ENCODE measurements around the gene MAZ. TPM values are rescaled to one million over a fixed set of nuclear protein-coding genes. Genes with fewer than 3 reads are reported as not detected.

MAZ gene
- total and polyA plus RNA-seq, 2 of the 13 experiments (the other 11 are each of a cell fraction or from before 2014, with no cell fraction given): 203 to 277 TPM

DNA sequence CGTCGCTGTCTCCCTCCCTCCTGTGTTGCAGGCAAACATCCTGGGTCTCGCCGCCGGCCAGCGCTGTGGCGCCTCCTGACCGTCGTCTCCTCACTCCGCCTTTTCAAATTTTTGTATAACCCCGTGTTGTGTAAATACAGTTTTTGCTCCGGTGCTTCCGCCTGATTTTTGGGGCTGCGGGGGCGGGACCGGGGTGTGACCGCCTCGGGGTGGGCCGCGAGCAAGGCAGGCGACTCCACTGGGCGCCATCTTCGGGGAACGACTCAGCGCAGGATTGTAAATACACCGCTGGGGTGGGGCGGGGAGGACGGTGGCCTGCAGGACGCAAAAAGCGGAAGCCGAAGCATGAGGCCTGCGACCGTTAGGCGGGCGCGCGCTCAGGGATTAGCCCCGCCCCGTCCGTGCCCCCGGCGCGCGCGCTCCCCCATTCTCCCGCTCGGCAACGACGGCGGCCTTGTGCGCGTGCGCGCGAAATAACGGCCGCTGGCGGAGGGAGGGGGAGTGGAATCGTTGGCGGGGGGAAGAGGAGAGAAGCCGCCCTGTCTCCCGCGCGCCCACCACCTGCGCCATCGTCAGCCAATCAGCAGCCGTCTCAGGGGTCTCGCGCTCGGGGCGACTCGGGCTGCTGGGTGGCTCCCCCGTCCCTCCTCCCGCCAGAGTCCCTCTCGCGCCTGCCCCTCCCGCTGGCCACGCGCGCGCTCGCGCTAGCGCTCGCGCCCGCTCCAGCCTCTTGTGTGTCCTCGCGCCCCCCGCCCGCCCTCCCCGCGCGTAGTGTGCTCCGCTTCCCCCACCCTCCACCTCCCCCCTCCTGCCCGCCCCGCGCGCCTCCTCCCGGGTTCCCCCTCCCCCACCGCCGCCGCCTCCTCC is 864 bp upstream of the MAZ start (continued):
- TF ChIP-seq, protein P1, sequence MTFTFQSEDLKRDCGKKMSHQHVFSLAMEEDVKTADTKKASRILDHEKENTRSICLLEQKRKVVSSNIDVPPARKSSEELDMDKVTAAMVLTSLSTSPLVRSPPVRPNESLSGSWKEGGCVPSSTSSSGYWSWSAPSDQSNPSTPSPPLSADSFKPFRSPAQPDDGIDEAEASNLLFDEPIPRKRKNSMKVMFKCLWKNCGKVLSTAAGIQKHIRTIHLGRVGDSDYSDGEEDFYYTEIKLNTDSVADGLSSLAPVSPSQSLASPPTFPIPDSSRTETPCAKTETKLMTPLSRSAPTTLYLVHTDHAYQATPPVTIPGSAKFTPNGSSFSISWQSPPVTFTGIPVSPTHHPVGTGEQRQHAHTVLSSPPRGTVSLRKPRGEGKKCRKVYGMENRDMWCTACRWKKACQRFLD (CRISPR knock-in tag; IDR thresholded peaks at IDR 0.05; ENCODE audit: borderline replicate concordance): 0 out of 2 replicates have a peak, but pooled peaks have one; percentile 63
- peak; percentile 97; the same call in 1 of the 2 replicates for TF ChIP-seq ZFP82 (CRISPR knock-in tag; IDR thresholded peaks at IDR 0.05; ENCODE audit: borderline replicate concordance)
- TF ChIP-seq RFXAP (CRISPR knock-in tag; IDR thresholded peaks at IDR 0.05; ENCODE audit: borderline replicate concordance): peak; percentile 88; the same call in 1 of the 2 replicates
- peak; percentile 54; the same call in 1 of the 2 replicates for TF ChIP-seq HMG20A (CRISPR knock-in tag; IDR thresholded peaks at IDR 0.05; ENCODE audit: borderline replicate concordance)
- TF ChIP-seq ZNF230 (CRISPR knock-in tag; IDR thresholded peaks at IDR 0.05): peak; percentile 83; the same call in 1 of the 2 replicates
- TF ChIP-seq KAT8 (CRISPR knock-in tag; IDR thresholded peaks at IDR 0.05): peak; percentile 97
- TF ChIP-seq ZNF557 (CRISPR knock-in tag; IDR thresholded peaks at IDR 0.05): no peak
- TF ChIP-seq, protein P2, sequence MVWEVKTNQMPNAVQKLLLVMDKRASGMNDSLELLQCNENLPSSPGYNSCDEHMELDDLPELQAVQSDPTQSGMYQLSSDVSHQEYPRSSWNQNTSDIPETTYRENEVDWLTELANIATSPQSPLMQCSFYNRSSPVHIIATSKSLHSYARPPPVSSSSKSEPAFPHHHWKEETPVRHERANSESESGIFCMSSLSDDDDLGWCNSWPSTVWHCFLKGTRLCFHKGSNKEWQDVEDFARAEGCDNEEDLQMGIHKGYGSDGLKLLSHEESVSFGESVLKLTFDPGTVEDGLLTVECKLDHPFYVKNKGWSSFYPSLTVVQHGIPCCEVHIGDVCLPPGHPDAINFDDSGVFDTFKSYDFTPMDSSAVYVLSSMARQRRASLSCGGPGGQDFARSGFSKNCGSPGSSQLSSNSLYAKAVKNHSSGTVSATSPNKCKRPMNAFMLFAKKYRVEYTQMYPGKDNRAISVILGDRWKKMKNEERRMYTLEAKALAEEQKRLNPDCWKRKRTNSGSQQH (CRISPR knock-in tag; IDR thresholded peaks at IDR 0.05; ENCODE audit: low read depth): peak; percentile 90; the same call in 1 of the 2 replicates
- TF ChIP-seq NR2C2 (CRISPR knock-in tag; IDR thresholded peaks at IDR 0.05; ENCODE audit: borderline replicate concordance): peak; percentile 74
- TF ChIP-seq ZNF703 (CRISPR knock-in tag; IDR thresholded peaks at IDR 0.05; ENCODE audit: borderline replicate concordance): peak; percentile 76; the same call in 1 of the 2 replicates
- TF ChIP-seq ZIK1 (CRISPR knock-in tag; IDR thresholded peaks at IDR 0.05; ENCODE audit: borderline replicate concordance, low read depth): peak; percentile 95; the same call in 1 of the 2 replicates
- peak; percentile 59; the same call in 1 of the 2 replicates for TF ChIP-seq ZBTB3 (CRISPR knock-in tag; IDR thresholded peaks at IDR 0.05; ENCODE audit: borderline replicate concordance, low read depth)
- TF ChIP-seq, protein P3, sequence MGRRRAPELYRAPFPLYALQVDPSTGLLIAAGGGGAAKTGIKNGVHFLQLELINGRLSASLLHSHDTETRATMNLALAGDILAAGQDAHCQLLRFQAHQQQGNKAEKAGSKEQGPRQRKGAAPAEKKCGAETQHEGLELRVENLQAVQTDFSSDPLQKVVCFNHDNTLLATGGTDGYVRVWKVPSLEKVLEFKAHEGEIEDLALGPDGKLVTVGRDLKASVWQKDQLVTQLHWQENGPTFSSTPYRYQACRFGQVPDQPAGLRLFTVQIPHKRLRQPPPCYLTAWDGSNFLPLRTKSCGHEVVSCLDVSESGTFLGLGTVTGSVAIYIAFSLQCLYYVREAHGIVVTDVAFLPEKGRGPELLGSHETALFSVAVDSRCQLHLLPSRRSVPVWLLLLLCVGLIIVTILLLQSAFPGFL (CRISPR knock-in tag; IDR thresholded peaks at IDR 0.05): no peak
- TF ChIP-seq, protein P4, sequence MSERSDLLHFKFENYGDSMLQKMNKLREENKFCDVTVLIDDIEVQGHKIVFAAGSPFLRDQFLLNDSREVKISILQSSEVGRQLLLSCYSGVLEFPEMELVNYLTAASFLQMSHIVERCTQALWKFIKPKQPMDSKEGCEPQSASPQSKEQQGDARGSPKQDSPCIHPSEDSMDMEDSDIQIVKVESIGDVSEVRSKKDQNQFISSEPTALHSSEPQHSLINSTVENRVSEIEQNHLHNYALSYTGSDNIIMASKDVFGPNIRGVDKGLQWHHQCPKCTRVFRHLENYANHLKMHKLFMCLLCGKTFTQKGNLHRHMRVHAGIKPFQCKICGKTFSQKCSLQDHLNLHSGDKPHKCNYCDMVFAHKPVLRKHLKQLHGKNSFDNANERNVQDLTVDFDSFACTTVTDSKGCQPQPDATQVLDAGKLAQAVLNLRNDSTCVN (CRISPR knock-in tag; IDR thresholded peaks at IDR 0.05; ENCODE audit: borderline replicate concordance): peak; percentile 89
- TF ChIP-seq ZNF83 (CRISPR knock-in tag; IDR thresholded peaks at IDR 0.05; ENCODE audit: borderline replicate concordance): peak; percentile 97
- TF ChIP-seq GATAD1 (CRISPR knock-in tag; IDR thresholded peaks at IDR 0.05): peak; percentile 96
- 0 out of 2 replicates have a peak, but pooled peaks have one; percentile 51 for TF ChIP-seq ZBTB7A (CRISPR knock-in tag; IDR thresholded peaks at IDR 0.05)
- peak; percentile 99 for TF ChIP-seq FOXK1 (CRISPR knock-in tag; IDR thresholded peaks at IDR 0.05; ENCODE audit: borderline replicate concordance, low read depth)
- no peak for TF ChIP-seq ZNF790 (CRISPR knock-in tag; IDR thresholded peaks at IDR 0.05; ENCODE audit: borderline replicate concordance)

All from HepG2 (cell line).